Body of pancreas (tissue), 4 donors: Measurements from ENCODE around the gene NCBP1. TPM values are rescaled to one million over a fixed set of nuclear protein-coding genes. Genes with fewer than 3 reads are reported as not detected.

ENCODE experiments used
- ATAC-seq: fragments of 150-250 bp; one replicate; pipeline ENCODE4 v1.9.1; 2016
- DNase-seq, 4 donors: peaks; one replicate each; pipeline ENCODE4 v3.0.0-alpha.2; 2019
- H3K27ac ChIP-seq, 4 donors: fragments of 200-600 bp; sonication (generic); 1 replicate in 3 of 4; 2 replicates in 1 of 4; pipeline versions ENCODE4 v1.5.1 to v1.6.1; 2016 to 2019; ENCODE audit warnings: mild to moderate bottlenecking in 1 of 4, mixed read lengths in 1 of 4, moderate library complexity in 1 of 4
- H3K27me3 ChIP-seq, 2 donors: fragments of 200-600 bp; sonication (generic); one replicate each; pipeline ENCODE4 v1.6.0; 2016; ENCODE audit warnings: mild to moderate bottlenecking in 1 of 2
- H3K36me3 ChIP-seq, 2 donors: fragments of 200-600 bp; sonication (generic); replicated peaks in 1 of 2; 2 replicates each; pipeline ENCODE4 v1.5.1; 2016; ENCODE audit warnings: low read depth in 2 of 2; ENCODE audit not compliant: insufficient read depth in 1 of 2
- H3K4me1 ChIP-seq: fragments of 200-600 bp; sonication (generic); one replicate; pipeline ENCODE4 v1.6.0; 2016
- H3K4me3 ChIP-seq, 2 donors: fragments of 200-600 bp; sonication (generic); 1 replicate in 1 of 2; 2 replicates in 1 of 2; pipeline ENCODE4 v1.5.1; 2016 to 2019
- H3K9me3 ChIP-seq, 3 donors: fragments of 200-600 bp; sonication (generic); 1 replicate in 2 of 3; 2 replicates in 1 of 3; pipeline ENCODE4 v1.5.1; 2016
- CTCF ChIP-seq, 7 experiments: fragments of 450-650 bp in 4 of 7; fragments of 200-600 bp in 3 of 7; sonication (generic) in 3 of 7; IDR thresholded peaks; one replicate each; pipeline ENCODE4 v1.5.1; 2016 to 2019; ENCODE audit warnings: antibody characterized with exemption in 7 of 7
- POLR2A ChIP-seq, 3 donors: fragments of 450-650 bp; IDR thresholded peaks; one replicate each; pipeline ENCODE4 v1.6.1; 2016; ENCODE audit warnings: antibody characterized with exemption in 3 of 3, mild to moderate bottlenecking in 2 of 3
- WGBS, 2 donors: methylation state at CpG; one replicate each; pipeline ENCODE4 v1.1.5; 2017; 5-methylcytosine and 5-hydroxymethylcytosine counted together
- intact Hi-C: fragments of 100-400 bp; cut with DNase I; formaldehyde crosslinking; loops from one replicate; pipeline ENCODE4 v1.15.1; 2023
- total RNA-seq, 2 donors: library from RNA; depleted of rRNA; stranded (reverse); fragments of >200 nt; gene quantifications; one replicate each; pipeline ENCODE4 v1.1.0, GENCODE V29; 2016

NCBP1 gene
- total RNA-seq, 2 donors from 2014 or later = 11.4 to 14.5 TPM

GRCh38 chr9:97599314-97599846 is 34.2 kb upstream of the NCBP1 start:
- WGBS, 2 donors = 60 to 66% methylated on average over 7 of the region's 7 CpGs
- peaks cover 0 to 31% of the 10 kb centered on the region in 2 donors for H3K36me3 ChIP-seq
- DNase-seq (no peak), ATAC-seq (no peak)
- H3K4me1 ChIP-seq = peaks cover 9% of the 10 kb centered on the region
- intact Hi-C loops = no loop called here
- no peaks in the 10 kb centered on the region for H3K9me3 ChIP-seq
- no peak overlapping the region for H3K4me3 ChIP-seq
- no peak overlapping the region for H3K27ac ChIP-seq
- TF ChIP-seq POLR2A (IDR thresholded peaks at IDR 0.05) (no peak), CTCF (IDR thresholded peaks at IDR 0.05) (no peak)
- no peaks in the 10 kb centered on the region for H3K27me3 ChIP-seq

- H3K9me3 ChIP-seq = no peaks in the 10 kb centered on the region
- H3K27ac ChIP-seq = no peak overlapping the region
- DNase-seq = no peak
- TF ChIP-seq CTCF (IDR thresholded peaks at IDR 0.05) (no peak), POLR2A (IDR thresholded peaks at IDR 0.05) (no peak)
- no peak overlapping the region for H3K4me3 ChIP-seq
- H3K4me1 ChIP-seq = peaks cover 4% of the 10 kb centered on the region
- intact Hi-C loops = no loop called here
- H3K27me3 ChIP-seq = no peaks in the 10 kb centered on the region
- 85 to 92% methylated on average over 8 of the region's 8 CpGs for WGBS, 2 donors
- no peak for ATAC-seq
- H3K36me3 ChIP-seq = peaks cover 0 to 44% of the 10 kb centered on the region in 2 donors
Measured at GRCh38 chr9:97600531-97601227, 32.9 kb upstream of the NCBP1 start.

GRCh38 chr9:97601228-97601898 is 32.3 kb upstream of the NCBP1 start:
- Histone ChIP-seq H3K9me3 (no peaks in the 10 kb centered on the region), H3K27ac (no peak overlapping the region), H3K36me3 (peaks cover 0 to 46% of the 10 kb centered on the region in 2 donors), H3K27me3 (no peaks in the 10 kb centered on the region), H3K4me3 (no peak overlapping the region), H3K4me1 (peaks cover 4% of the 10 kb centered on the region)
- intact Hi-C loops = no loop called here
- DNase-seq (no peak), ATAC-seq (no peak)
- TF ChIP-seq POLR2A (IDR thresholded peaks at IDR 0.05) (no peak), CTCF (IDR thresholded peaks at IDR 0.05) (no peak)
- WGBS, 2 donors = 92 to 94% methylated on average over 7 of the region's 7 CpGs

GRCh38 chr9:97602430-97602829 is 31.2 kb upstream of the NCBP1 start:
- Histone ChIP-seq H3K4me1 (peaks cover 4% of the 10 kb centered on the region), H3K36me3 (peaks cover 0 to 48% of the 10 kb centered on the region in 2 donors), H3K27me3 (no peaks in the 10 kb centered on the region), H3K27ac (no peak overlapping the region), H3K9me3 (no peaks in the 10 kb centered on the region), H3K4me3 (no peak overlapping the region)
- WGBS, 2 donors = 76 to 83% methylated on average over 10 of the region's 10 CpGs
- intact Hi-C loops = no loop called here
- no peak for DNase-seq
- TF ChIP-seq CTCF (IDR thresholded peaks at IDR 0.05) (no peak), POLR2A (IDR thresholded peaks at IDR 0.05) (no peak)
- ATAC-seq = no peak
